22Rv1 (cell line): ENCODE data around the gene SIPA1L3.

Experiments used
- H3K27ac ChIP-seq: fragments of 450-650 bp; 2 replicates; pipeline ENCODE4 v1.5.1; 2017
- CTCF ChIP-seq: fragments of 450-650 bp; IDR thresholded peaks from 2 replicates; pipeline ENCODE4 v1.5.1; 2017; ENCODE audit warnings: mild to moderate bottlenecking
- ZFX ChIP-seq: fragments of 450-650 bp; IDR thresholded peaks from 2 replicates; pipeline ENCODE4 v1.6.1; 2017; ENCODE audit warnings: antibody characterized with exemption, borderline replicate concordance

Gene SIPA1L3

GRCh38 chr19:38072776-38073750, 166.1 kb downstream of the SIPA1L3 start:
- no peak overlapping the region for H3K27ac ChIP-seq
- TF ChIP-seq ZFX (no peak), CTCF (no peak)

- no peak for TF ChIP-seq CTCF
- TF ChIP-seq ZFX, result no peak
- H3K27ac ChIP-seq, result no peak overlapping the region
Measured at GRCh38 chr19:38073841-38074685, 167.1 kb downstream of the SIPA1L3 start.

GRCh38 chr19:38076337-38076736, 169.3 kb downstream of the SIPA1L3 start:
- TF ChIP-seq ZFX (no peak), CTCF (no peak)
- no peak overlapping the region for H3K27ac ChIP-seq

- TF ChIP-seq CTCF (no peak), ZFX (no peak)
- no peak overlapping the region for H3K27ac ChIP-seq
Measured at GRCh38 chr19:38078302-38078930, 171.4 kb downstream of the SIPA1L3 start.

GRCh38 chr19:38079926-38080380, 172.9 kb downstream of the SIPA1L3 start:
- no peak for TF ChIP-seq ZFX
- no peak for TF ChIP-seq CTCF
- peak overlapping the region; percentile 46 for H3K27ac ChIP-seq

GRCh38 chr19:38081547-38082255, 174.7 kb downstream of the SIPA1L3 start:
- TF ChIP-seq CTCF, result no peak
- TF ChIP-seq ZFX, result no peak
- no peak overlapping the region for H3K27ac ChIP-seq
